RWPE2 (cell line): ENCODE data around the gene SLC37A1.

ENCODE experiments used
- ATAC-seq: fragments of 200-7000 bp; cut with Tn5 transposase; 3 replicates; pipeline ENCODE4 v1.9.1; 2021; ENCODE audit warnings: low read depth
- DNase-seq: peaks from one replicate; pipeline ENCODE4 v3.0.0-alpha.2; 2020; ENCODE audit warnings: low spot score
- H3K27ac ChIP-seq: fragments of 450-650 bp; 2 replicates; pipeline ENCODE4 v1.5.1; 2017; ENCODE audit warnings: mild to moderate bottlenecking; ENCODE audit not compliant: poor library complexity, severe bottlenecking
- H3K27me3 ChIP-seq: fragments of 250-450 bp; sonication (Bioruptor Pico); 2 replicates; pipeline ENCODE4 v1.5.1; 2021; ENCODE audit warnings: mild to moderate bottlenecking, moderate library complexity; ENCODE audit not compliant: insufficient read depth, poor library complexity, severe bottlenecking
- H3K36me3 ChIP-seq: fragments of 250-450 bp; sonication (Bioruptor Pico); 2 replicates; pipeline ENCODE4 v1.5.1; 2020; ENCODE audit warnings: low read depth, mild to moderate bottlenecking, moderate library complexity
- H3K4me1 ChIP-seq: fragments of 250-450 bp; sonication (Bioruptor Pico); 2 replicates; pipeline ENCODE4 v1.5.1; 2021; ENCODE audit warnings: mild to moderate bottlenecking, moderate library complexity; ENCODE audit not compliant: insufficient read depth, poor library complexity, severe bottlenecking
- H3K4me3 ChIP-seq: fragments of 250-450 bp; sonication (Bioruptor Pico); 2 replicates; pipeline ENCODE4 v1.5.1; 2021; ENCODE audit warnings: mild to moderate bottlenecking, moderate library complexity; ENCODE audit not compliant: severe bottlenecking
- H3K9me3 ChIP-seq: fragments of 250-450 bp; sonication (Bioruptor Pico); 2 replicates; pipeline ENCODE4 v1.5.1; 2021; ENCODE audit warnings: mild to moderate bottlenecking, moderate library complexity; ENCODE audit not compliant: severe bottlenecking
- TF ChIP-seq, protein P1 (sequence below): fragments of 450-650 bp; IDR thresholded peaks from one replicate; pipeline ENCODE4 v1.5.1; 2017; ENCODE audit warnings: mild to moderate bottlenecking, moderate library complexity; ENCODE audit not compliant: poor library complexity, severe bottlenecking

SLC37A1 gene

GRCh38 chr21:42556476-42556875 is 42.8 kb downstream of the SLC37A1 start:
- Histone ChIP-seq H3K27me3 (no peaks in the 10 kb centered on the region), H3K9me3 (no peaks in the 10 kb centered on the region), H3K27ac (no peak overlapping the region), H3K4me3 (no peak overlapping the region), H3K4me1 (no peaks in the 10 kb centered on the region), H3K36me3 (no peaks in the 10 kb centered on the region)
- ATAC-seq (no peak), DNase-seq (no peak)
- TF ChIP-seq, protein P1, sequence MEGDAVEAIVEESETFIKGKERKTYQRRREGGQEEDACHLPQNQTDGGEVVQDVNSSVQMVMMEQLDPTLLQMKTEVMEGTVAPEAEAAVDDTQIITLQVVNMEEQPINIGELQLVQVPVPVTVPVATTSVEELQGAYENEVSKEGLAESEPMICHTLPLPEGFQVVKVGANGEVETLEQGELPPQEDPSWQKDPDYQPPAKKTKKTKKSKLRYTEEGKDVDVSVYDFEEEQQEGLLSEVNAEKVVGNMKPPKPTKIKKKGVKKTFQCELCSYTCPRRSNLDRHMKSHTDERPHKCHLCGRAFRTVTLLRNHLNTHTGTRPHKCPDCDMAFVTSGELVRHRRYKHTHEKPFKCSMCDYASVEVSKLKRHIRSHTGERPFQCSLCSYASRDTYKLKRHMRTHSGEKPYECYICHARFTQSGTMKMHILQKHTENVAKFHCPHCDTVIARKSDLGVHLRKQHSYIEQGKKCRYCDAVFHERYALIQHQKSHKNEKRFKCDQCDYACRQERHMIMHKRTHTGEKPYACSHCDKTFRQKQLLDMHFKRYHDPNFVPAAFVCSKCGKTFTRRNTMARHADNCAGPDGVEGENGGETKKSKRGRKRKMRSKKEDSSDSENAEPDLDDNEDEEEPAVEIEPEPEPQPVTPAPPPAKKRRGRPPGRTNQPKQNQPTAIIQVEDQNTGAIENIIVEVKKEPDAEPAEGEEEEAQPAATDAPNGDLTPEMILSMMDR, result no peak

DNA sequence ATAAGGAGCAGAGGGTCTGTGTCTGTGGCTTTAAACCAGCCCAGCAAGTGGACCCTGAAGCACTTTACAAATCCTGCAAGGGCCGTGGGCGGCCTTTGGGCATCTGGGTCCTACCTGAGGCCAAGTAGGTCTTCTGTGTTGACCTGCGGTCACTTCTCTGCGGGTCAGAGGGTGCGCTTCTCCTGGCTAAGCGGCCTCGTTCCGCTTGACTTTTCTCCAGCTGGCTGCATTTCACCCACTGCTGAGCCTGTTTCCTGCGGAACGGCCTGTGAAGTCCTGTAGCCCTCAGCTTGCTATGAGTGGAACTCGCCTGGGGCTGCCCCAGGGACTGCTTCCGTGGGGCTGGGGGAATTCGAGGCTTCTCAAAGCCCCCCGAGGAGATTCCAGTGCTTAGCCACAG is 43.3 kb downstream of the SLC37A1 start:
- H3K4me1 ChIP-seq, result no peaks in the 10 kb centered on the region
- no peak for ATAC-seq
- H3K27me3 ChIP-seq, result no peaks in the 10 kb centered on the region
- no peaks in the 10 kb centered on the region for H3K36me3 ChIP-seq
- H3K9me3 ChIP-seq, result no peaks in the 10 kb centered on the region
- DNase-seq, result no peak
- TF ChIP-seq, protein P1, result no peak
- no peak overlapping the region for H3K27ac ChIP-seq
- H3K4me3 ChIP-seq, result no peak overlapping the region

- TF ChIP-seq, protein P1, result no peak
Measured at GRCh38 chr21:42557420-42557819, 43.8 kb downstream of the SLC37A1 start.

DNA sequence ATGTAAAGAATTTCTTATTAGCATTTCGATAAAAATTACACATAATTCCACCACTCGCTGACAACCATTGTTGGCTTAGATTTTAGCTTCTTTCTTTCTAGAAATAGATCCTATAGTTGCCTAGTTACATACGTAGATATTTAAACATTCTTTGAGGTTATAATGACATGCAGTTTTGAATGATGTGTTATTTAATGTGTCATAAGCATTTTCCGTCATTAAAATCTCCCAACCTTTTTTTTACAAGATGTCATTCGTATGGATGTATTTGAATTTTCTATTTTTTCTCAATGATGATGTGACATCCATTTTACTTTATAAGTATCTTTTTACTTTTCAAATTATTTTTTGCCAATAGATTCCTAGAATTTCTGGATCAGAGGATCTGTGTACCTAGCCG is 44.7 kb downstream of the SLC37A1 start:
- DNase-seq, result no peak
- Histone ChIP-seq H3K27me3 (no peaks in the 10 kb centered on the region), H3K4me1 (no peaks in the 10 kb centered on the region), H3K9me3 (no peaks in the 10 kb centered on the region), H3K27ac (no peak overlapping the region), H3K36me3 (no peaks in the 10 kb centered on the region), H3K4me3 (no peak overlapping the region)
- TF ChIP-seq, protein P1, result no peak
- no peak for ATAC-seq

More at GRCh38 chr21:42557420-42557819, 43.8 kb downstream of the SLC37A1 start:
- no peak for ATAC-seq
- DNase-seq, result no peak
- Histone ChIP-seq H3K9me3 (no peaks in the 10 kb centered on the region), H3K27me3 (no peaks in the 10 kb centered on the region), H3K27ac (no peak overlapping the region), H3K36me3 (no peaks in the 10 kb centered on the region), H3K4me1 (no peaks in the 10 kb centered on the region), H3K4me3 (no peak overlapping the region)

DNA sequence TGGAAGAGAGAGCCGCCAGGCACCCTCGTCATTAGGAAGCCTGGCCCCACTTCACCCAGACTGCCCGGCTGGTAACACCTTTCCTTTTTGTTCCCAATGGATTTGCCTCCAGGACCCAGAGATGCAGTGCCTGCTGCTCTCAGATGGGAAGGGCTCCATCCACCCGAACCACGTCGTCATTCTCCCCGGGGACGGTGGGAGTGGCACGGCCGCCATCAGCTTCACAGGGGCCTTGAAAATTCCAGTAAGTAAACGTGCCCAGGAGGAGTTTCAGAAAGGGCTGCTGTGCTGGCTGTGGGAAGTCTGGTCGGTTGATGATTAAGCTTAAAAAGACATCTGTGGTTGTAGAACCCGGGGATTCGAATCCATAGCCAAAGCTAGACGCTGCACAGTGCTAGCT is 45.2 kb downstream of the SLC37A1 start:
- H3K9me3 ChIP-seq, result no peaks in the 10 kb centered on the region
- no peaks in the 10 kb centered on the region for H3K4me1 ChIP-seq
- H3K36me3 ChIP-seq, result no peaks in the 10 kb centered on the region
- no peaks in the 10 kb centered on the region for H3K27me3 ChIP-seq
- TF ChIP-seq, protein P1, result no peak
- ATAC-seq (no peak), DNase-seq (no peak)
- H3K4me3 ChIP-seq, result no peak overlapping the region
- H3K27ac ChIP-seq, result no peak overlapping the region
